HepG2 (cell line): ENCODE measurements around the gene CACNA1I. TPM values are rescaled to one million over a fixed set of nuclear protein-coding genes. Genes with fewer than 3 reads are reported as not detected.

Experiments
- FLYWCH1 ChIP-seq: sonication (generic); formaldehyde crosslinking; IDR thresholded peaks from 2 replicates; pipeline ENCODE4 v1.8.1; 2023; ENCODE audit warnings: mild to moderate bottlenecking, missing genetic modification reagents
- FOXP1 ChIP-seq, 2 experiments: fragments of 450-650 bp in 1 of 2; IDR thresholded peaks; 2 replicates each; pipeline ENCODE4 v1.6.1; 2017 to 2018; ENCODE audit warnings: antibody characterized with exemption in 1 of 2
- HMGXB4 ChIP-seq, 2 experiments: sonication (generic) in 1 of 2; formaldehyde crosslinking in 1 of 2; IDR thresholded peaks; 2 replicates each; pipeline versions ENCODE4 v1.4.0 to v1.6.1; 2018 to 2020; ENCODE audit warnings: missing genetic modification reagents in 2 of 2, borderline replicate concordance in 1 of 2, low read depth in 1 of 2, mild to moderate bottlenecking in 1 of 2, missing biosample characterization in 1 of 2
- KLF6 ChIP-seq: IDR thresholded peaks from 2 replicates; pipeline ENCODE4 v1.8.0; 2016; ENCODE audit warnings: missing biosample characterization, missing genetic modification reagents
- NKX3-1 ChIP-seq: sonication (generic); formaldehyde crosslinking; IDR thresholded peaks from 2 replicates; pipeline ENCODE4 v1.5.0; 2020; ENCODE audit warnings: missing genetic modification reagents
- POLR2G ChIP-seq: fragments of 200-400 bp; formaldehyde crosslinking; IDR thresholded peaks from 2 replicates; pipeline ENCODE4 v1.6.1; 2018; ENCODE audit warnings: mild to moderate bottlenecking, low read depth, low read length, moderate library complexity
- SAP130 ChIP-seq: IDR thresholded peaks from 2 replicates; pipeline ENCODE4 v1.6.1; 2016; ENCODE audit warnings: low read depth
- SOX13 ChIP-seq, 3 experiments: fragments of 450-650 bp in 1 of 3; sonication (generic) in 1 of 3; formaldehyde crosslinking in 1 of 3; IDR thresholded peaks in 2 of 3; conservative IDR thresholded peaks in 1 of 3; 2 replicates each; pipeline versions ENCODE4 v1.5.0 to v1.6.1; 2016 to 2020; ENCODE audit warnings: antibody characterized with exemption in 1 of 3, mild to moderate bottlenecking in 1 of 3, missing compliant biosample characterization in 1 of 3, missing genetic modification reagents in 1 of 3, moderate library complexity in 1 of 3
- USF2 ChIP-seq, 2 experiments: sonication (generic) in 1 of 2; formaldehyde crosslinking in 1 of 2; IDR thresholded peaks; 2 replicates each; pipeline versions ENCODE4 v1.5.1 to v1.6.1; 2011 to 2020; ENCODE audit warnings: borderline replicate concordance in 1 of 2, low read depth in 1 of 2, low read length in 1 of 2, mild to moderate bottlenecking in 1 of 2, missing genetic modification reagents in 1 of 2, moderate library complexity in 1 of 2
- ZNF230 ChIP-seq: sonication (generic); formaldehyde crosslinking; IDR thresholded peaks from 2 replicates; pipeline ENCODE4 v1.4.0; 2020; ENCODE audit warnings: mild to moderate bottlenecking, missing genetic modification reagents
- ZNF235 ChIP-seq: sonication (generic); formaldehyde crosslinking; IDR thresholded peaks from 2 replicates; pipeline ENCODE4 v1.8.1; 2023; ENCODE audit warnings: mild to moderate bottlenecking, missing genetic modification reagents, borderline replicate concordance
- ZNF274 ChIP-seq: sonication (generic); formaldehyde crosslinking; IDR thresholded peaks from 2 replicates; pipeline ENCODE4 v1.5.1; 2020; ENCODE audit warnings: mild to moderate bottlenecking, missing genetic modification reagents
- ZNF362 ChIP-seq: sonication (generic); formaldehyde crosslinking; IDR thresholded peaks from 2 replicates; pipeline ENCODE4 v1.4.0; 2020; ENCODE audit warnings: missing genetic modification reagents, mild to moderate bottlenecking, borderline replicate concordance
- ZNF576 ChIP-seq: sonication (generic); formaldehyde crosslinking; IDR thresholded peaks from 2 replicates; pipeline ENCODE4 v1.4.0; 2020; ENCODE audit warnings: mild to moderate bottlenecking, missing genetic modification reagents
- ZNF737 ChIP-seq: sonication (generic); formaldehyde crosslinking; IDR thresholded peaks from 2 replicates; pipeline ENCODE4 v1.5.0; 2020; ENCODE audit warnings: missing genetic modification reagents, mild to moderate bottlenecking, borderline replicate concordance
- ZNF761 ChIP-seq: sonication (generic); formaldehyde crosslinking; conservative IDR thresholded peaks from 2 replicates; pipeline ENCODE4 v1.4.0; 2020; ENCODE audit warnings: mild to moderate bottlenecking, missing genetic modification reagents
- ZNF777 ChIP-seq: sonication (generic); formaldehyde crosslinking; IDR thresholded peaks from 2 replicates; pipeline ENCODE4 v1.4.0; 2020; ENCODE audit warnings: missing genetic modification reagents
- ZNF784 ChIP-seq: sonication (generic); formaldehyde crosslinking; IDR thresholded peaks from 2 replicates; pipeline ENCODE4 v1.5.1; 2020; ENCODE audit warnings: missing genetic modification reagents, mild to moderate bottlenecking, borderline replicate concordance
- ZNF83 ChIP-seq: sonication (generic); formaldehyde crosslinking; IDR thresholded peaks from 2 replicates; pipeline ENCODE4 v1.4.0; 2020; ENCODE audit warnings: missing genetic modification reagents, mild to moderate bottlenecking, borderline replicate concordance
- polyA plus RNA-seq, 8 experiments: library from polyadenylated mRNA; depleted of rRNA in 3 of 8; stranded (reverse) in 7 of 8; unstranded in 1 of 8; fragments of >200 nt; fragmentation: Illumina TruSeq in 4 of 8; extraction: Trizol in 4 of 8; gene quantifications; 2 replicates each; pipeline versions ENCODE4 v1.2.1 to v1.2.3, GENCODE V29; 2011 to 2016; ENCODE audit warnings: low read depth in 4 of 8, missing spikeins in 1 of 8, mixed read lengths in 1 of 8; ENCODE audit not compliant: insufficient read depth in 1 of 8
- total RNA-seq, 5 experiments: library from RNA; depleted of rRNA; stranded (reverse); fragments of >200 nt; fragmentation: Illumina TruSeq; extraction: Trizol; gene quantifications; 2 replicates each; pipeline ENCODE4 v1.2.3, GENCODE V29; 2016; ENCODE audit warnings: low read depth in 1 of 5

Gene CACNA1I
- total and polyA plus RNA-seq, 2 of the 13 experiments (the other 11 are each of a cell fraction or from before 2014, with no cell fraction given): not detected

- TF ChIP-seq NKX3-1 (0 out of 2 replicates have a peak, but pooled peaks have one; percentile 65), ZNF777 (CRISPR knock-in tag) (no peak), FOXP1 (IDR thresholded peaks at IDR 0.05) (no peak), FOXP1 (CRISPR knock-in tag; IDR thresholded peaks at IDR 0.05) (no peak), ZNF274 (CRISPR knock-in tag) (peak; percentile 79; the same call in 1 of the 2 replicates), KLF6 (CRISPR knock-in tag) (peak; percentile 78; the same call in 1 of the 2 replicates), ZNF235 (CRISPR knock-in tag) (peak; percentile 60; the same call in 1 of the 2 replicates), SAP130 (CRISPR knock-in tag) (peak; percentile 85), ZNF230 (CRISPR knock-in tag) (no peak), ZNF576 (CRISPR knock-in tag) (0 out of 2 replicates have a peak, but pooled peaks have one; percentile 56), ZNF737 (CRISPR knock-in tag) (no peak), ZNF362 (peak; percentile 44; the same call in 1 of the 2 replicates), HMGXB4 (CRISPR knock-in tag; IDR thresholded peaks at IDR 0.05; ENCODE audit: borderline replicate concordance in 1 of 2, low read depth in 1 of 2) (peak; percentile 95 to 96), ZNF83 (peak; percentile 67; the same call in 1 of the 2 replicates), POLR2G (peak; percentile 70), ZNF761 (CRISPR knock-in tag) (no peak), SOX13 (IDR thresholded peaks at IDR 0.05) (no peak), SOX13 (CRISPR knock-in tag; conservative IDR thresholded peaks at IDR 0.05 in 1 of 2, IDR thresholded peaks at IDR 0.05 in 1 of 2) (peak in 1 of 2 experiments; percentile 66; a peak in 2 of 4 replicates), ZNF784 (peak; percentile 46; the same call in 1 of the 2 replicates), USF2 (IDR thresholded peaks at IDR 0.05; ENCODE audit: low read depth, low read length) (no peak), USF2 (CRISPR knock-in tag; IDR thresholded peaks at IDR 0.05; ENCODE audit: borderline replicate concordance) (no peak), FLYWCH1 (CRISPR knock-in tag) (0 out of 2 replicates have a peak, but pooled peaks have one; percentile 50)
These were observed 41.7 kb upstream of the CACNA1I start (continued) for GRCh38 chr22:39528681-39529486.
